Measurements from ENCODE around the gene NF2. TPM values are rescaled to one million over a fixed set of nuclear protein-coding genes. Genes with fewer than 3 reads are reported as not detected.

Gene NF2
- total RNA-seq, 1 experiment from 2014 or later, result 50.9 TPM

DNA sequence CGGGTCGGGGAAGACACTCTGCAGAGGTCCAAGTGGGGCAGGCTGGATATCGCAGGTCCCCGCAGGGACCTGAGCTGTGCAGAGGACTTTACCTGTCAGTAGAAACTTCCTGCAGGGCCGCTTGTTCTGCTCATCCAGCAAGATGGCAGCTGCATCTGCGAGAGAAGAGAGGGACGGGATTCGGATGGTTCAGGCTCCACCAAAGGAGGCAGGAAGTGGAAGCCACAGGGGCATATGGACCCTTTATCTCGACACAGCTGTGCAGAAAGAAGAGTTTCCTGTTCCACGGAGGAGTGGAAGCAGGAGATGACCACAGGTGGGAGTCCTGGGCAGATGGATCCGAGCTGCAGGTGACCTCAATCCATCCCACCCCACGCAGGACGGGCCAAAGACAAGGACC lies 138.9 kb downstream of the NF2 start:
- no peak overlapping the region for H2BK5ac ChIP-seq (ENCODE audit: insufficient read length, low read length)
- no peaks in the 10 kb centered on the region for H4K20me1 ChIP-seq (ENCODE audit: control insufficient read depth, insufficient read depth, insufficient read length)
- no peaks in the 10 kb centered on the region for H3K27me3 Mint-ChIP-seq (ENCODE audit: low read depth)
- H3K36me3 Mint-ChIP-seq (ENCODE audit: insufficient read depth in 1 of 3, low read depth in 3 of 3), result peaks cover 3 to 8% (median 5%) of the 10 kb centered on the region in 3 experiments; a peak in 6 of 7 replicates
- peaks cover 0 to 4% of the 10 kb centered on the region in 2 experiments; a peak in 2 of 4 replicates for H3K4me1 Mint-ChIP-seq
- no peaks in the 10 kb centered on the region for H3K79me2 ChIP-seq (ENCODE audit: insufficient read depth, low read length)
- no peak overlapping the region for H3K4me2 ChIP-seq (ENCODE audit: insufficient read depth, insufficient read length, low read length)
- H4K5ac ChIP-seq (ENCODE audit: insufficient read length, low read depth, low read length), result no peak overlapping the region
- no peak overlapping the region for H3K4me3 Mint-ChIP-seq
- H4K91ac ChIP-seq (ENCODE audit: insufficient read length, low read depth, low read length), result no peak overlapping the region
- TF ChIP-seq, protein P1, sequence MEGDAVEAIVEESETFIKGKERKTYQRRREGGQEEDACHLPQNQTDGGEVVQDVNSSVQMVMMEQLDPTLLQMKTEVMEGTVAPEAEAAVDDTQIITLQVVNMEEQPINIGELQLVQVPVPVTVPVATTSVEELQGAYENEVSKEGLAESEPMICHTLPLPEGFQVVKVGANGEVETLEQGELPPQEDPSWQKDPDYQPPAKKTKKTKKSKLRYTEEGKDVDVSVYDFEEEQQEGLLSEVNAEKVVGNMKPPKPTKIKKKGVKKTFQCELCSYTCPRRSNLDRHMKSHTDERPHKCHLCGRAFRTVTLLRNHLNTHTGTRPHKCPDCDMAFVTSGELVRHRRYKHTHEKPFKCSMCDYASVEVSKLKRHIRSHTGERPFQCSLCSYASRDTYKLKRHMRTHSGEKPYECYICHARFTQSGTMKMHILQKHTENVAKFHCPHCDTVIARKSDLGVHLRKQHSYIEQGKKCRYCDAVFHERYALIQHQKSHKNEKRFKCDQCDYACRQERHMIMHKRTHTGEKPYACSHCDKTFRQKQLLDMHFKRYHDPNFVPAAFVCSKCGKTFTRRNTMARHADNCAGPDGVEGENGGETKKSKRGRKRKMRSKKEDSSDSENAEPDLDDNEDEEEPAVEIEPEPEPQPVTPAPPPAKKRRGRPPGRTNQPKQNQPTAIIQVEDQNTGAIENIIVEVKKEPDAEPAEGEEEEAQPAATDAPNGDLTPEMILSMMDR (conservative IDR thresholded peaks at IDR 0.05), result no peak
- no peak overlapping the region for H2BK15ac ChIP-seq (ENCODE audit: low read depth, low read length)
- no peak for DNase-seq
- no peak overlapping the region for H3K56ac ChIP-seq (ENCODE audit: insufficient read length, low read depth, low read length)
- no peak overlapping the region for H3K23ac ChIP-seq (ENCODE audit: insufficient read length, low read depth, low read length)
- H2AK5ac ChIP-seq (ENCODE audit: insufficient read length, low read length), result no peak overlapping the region
- H3K4me1 ChIP-seq (ENCODE audit: insufficient read depth, low read length), result no peaks in the 10 kb centered on the region
- H3K9ac ChIP-seq (ENCODE audit: extremely low read depth, insufficient read length, low read length), result no peak overlapping the region
- H2BK120ac ChIP-seq (ENCODE audit: low read depth, low read length, poor library complexity, severe bottlenecking), result no peak overlapping the region
- no CpG with 5 or more reads among the region's 13 CpGs for WGBS (ENCODE audit: extremely low coverage, insufficient read length, low lambda C conversion rate)
- H3K18ac ChIP-seq (ENCODE audit: insufficient read length, low read depth, low read length), result no peak overlapping the region
- no peak overlapping the region for H3K27ac ChIP-seq (ENCODE audit: insufficient read length, low read depth, low read length)
- no peaks in the 10 kb centered on the region for H3K27me3 ChIP-seq (ENCODE audit: insufficient read depth, low read length)
- peaks cover 3% of the 10 kb centered on the region in 2 experiments; a peak in 3 of 5 replicates for H3K9me3 Mint-ChIP-seq
- peaks cover 4% of the 10 kb centered on the region for H3K23me2 ChIP-seq (ENCODE audit: insufficient read length, low read depth, low read length, poor library complexity, severe bottlenecking)
- H3K4ac ChIP-seq (ENCODE audit: low read depth, low read length), result no peak overlapping the region
- H4K8ac ChIP-seq (replicated peaks; ENCODE audit: insufficient read length, low read depth, low read length), result peak overlapping the region; percentile 72
- no peaks in the 10 kb centered on the region for H3K79me1 ChIP-seq (ENCODE audit: insufficient read depth, low read depth, low read length, poor library complexity, severe bottlenecking)
- no peak overlapping the region for H3K14ac ChIP-seq (ENCODE audit: insufficient read depth, low read length)
- no peak overlapping the region for H2BK12ac ChIP-seq (ENCODE audit: insufficient read length, low read depth, low read length)
- no peak overlapping the region for H2BK20ac ChIP-seq (ENCODE audit: low read depth, low read length, poor library complexity, severe bottlenecking)
- peak overlapping the region in 2 of 3 experiments; percentile 27 to 68; a peak in 1 of 7 replicates for H3K27ac Mint-ChIP-seq
- H3K9me3 ChIP-seq (ENCODE audit: control insufficient read depth, low read depth, low read length), result no peaks in the 10 kb centered on the region
- H3T11ph ChIP-seq (ENCODE audit: low read length), result no peak overlapping the region
- no peak overlapping the region for H2AFZ ChIP-seq (ENCODE audit: low read length)

All from H9 (cell line).